Measurements from ENCODE around the gene RAB40C.

DNA sequence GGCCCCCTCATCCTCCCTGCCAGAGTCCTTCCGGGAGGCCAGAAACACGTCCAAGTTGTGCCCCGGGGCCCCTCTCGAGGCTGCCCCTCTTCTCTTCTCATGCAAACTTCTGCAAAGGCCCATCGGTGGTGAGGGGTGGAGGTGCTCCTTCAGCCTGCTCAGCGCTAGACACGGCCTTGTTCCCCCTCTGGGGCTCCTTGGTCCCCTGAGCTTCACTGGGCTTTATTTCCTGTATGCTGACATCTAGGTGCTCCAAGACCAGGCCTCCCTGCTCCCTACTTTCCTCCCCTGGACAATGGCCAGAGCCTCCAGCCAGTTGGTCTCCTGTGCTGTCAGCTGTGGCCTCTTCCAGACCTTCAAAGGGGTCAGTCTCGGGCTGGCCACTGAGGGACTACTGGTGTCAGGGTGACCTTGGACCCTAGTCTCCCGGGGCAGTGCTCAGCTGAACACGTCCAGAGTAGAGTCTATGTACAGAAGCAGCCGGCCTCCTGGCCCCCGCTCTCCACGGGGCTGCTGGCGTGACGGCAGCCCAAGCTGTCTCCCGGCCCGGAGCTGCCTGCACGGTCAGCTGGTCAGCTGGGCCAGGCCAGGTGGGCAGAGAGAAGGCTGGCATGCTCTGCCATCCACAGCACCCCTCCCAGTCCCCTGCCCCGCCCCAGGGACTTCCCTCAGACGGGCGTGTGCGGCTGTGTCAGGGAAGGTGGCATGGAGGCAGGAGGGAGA lies 31.4 kb upstream of the RAB40C start:
- TF ChIP-seq POLR2AphosphoS5 (IDR thresholded peaks at IDR 0.05; ENCODE audit: borderline replicate concordance, low read depth, low read length) = no peak
- no peak for TF ChIP-seq EZH2 (IDR thresholded peaks at IDR 0.05)
